Measurements from ENCODE around the gene C12orf50.
"Not testable (repeated sequence)": the region's sequence is repeated elsewhere in the genome, so short reads cannot be mapped to it uniquely, and the experiment has no call there.

The C12orf50 gene

DNA sequence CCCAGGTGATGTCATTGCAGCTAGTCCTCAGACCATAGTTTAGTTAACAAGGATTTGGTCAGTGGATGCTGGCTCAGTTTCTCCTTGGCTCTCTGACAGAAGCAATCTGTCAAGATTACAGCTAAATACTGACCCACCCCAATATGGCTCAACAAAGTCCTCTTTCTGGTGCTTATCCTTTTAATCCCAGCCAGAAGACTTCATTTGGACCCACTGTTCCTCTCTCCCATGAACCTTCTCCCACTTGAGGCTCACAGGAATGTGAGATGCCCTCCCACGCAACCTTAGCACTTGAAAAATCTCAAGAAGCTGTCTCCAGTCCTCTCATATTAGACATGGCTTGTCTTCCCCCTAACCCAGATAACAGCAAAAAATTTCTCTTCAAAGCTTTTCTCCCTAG lies 47.7 kb downstream of the C12orf50 start:
- Histone ChIP-seq H3K27me3 (ENCODE audit: insufficient read depth, low read length) (no peaks in the 10 kb centered on the region), H3F3A (ENCODE audit: insufficient read depth, low read length) (no peaks in the 10 kb centered on the region), H3K9ac (ENCODE audit: low read length) (no peak overlapping the region), H3K9me2 (ENCODE audit: low read depth, low read length) (no peaks in the 10 kb centered on the region), H4K20me1 (ENCODE audit: insufficient read depth, low read length) (no peaks in the 10 kb centered on the region), H3K4me1 (ENCODE audit: insufficient read depth, low read length, severe bottlenecking) (no peaks in the 10 kb centered on the region), H3K36me3 (ENCODE audit: insufficient read depth, low read length) (no peaks in the 10 kb centered on the region), H3K79me2 (ENCODE audit: insufficient read depth, low read length) (no peaks in the 10 kb centered on the region), H3K4me2 (ENCODE audit: low read length) (no peak overlapping the region), H3K9me3 (ENCODE audit: low read length) (no peaks in the 10 kb centered on the region), H3K27ac (ENCODE audit: low read depth, low read length, poor library complexity, severe bottlenecking) (no peak overlapping the region), H3K4me3 (ENCODE audit: low read depth, low read length, poor library complexity, severe bottlenecking) (no peak overlapping the region), H2AFZ (ENCODE audit: low read length) (no peak overlapping the region)
- TF ChIP-seq EZH2 (IDR thresholded peaks at IDR 0.05; ENCODE audit: borderline replicate concordance, low read length): no peak

DNA sequence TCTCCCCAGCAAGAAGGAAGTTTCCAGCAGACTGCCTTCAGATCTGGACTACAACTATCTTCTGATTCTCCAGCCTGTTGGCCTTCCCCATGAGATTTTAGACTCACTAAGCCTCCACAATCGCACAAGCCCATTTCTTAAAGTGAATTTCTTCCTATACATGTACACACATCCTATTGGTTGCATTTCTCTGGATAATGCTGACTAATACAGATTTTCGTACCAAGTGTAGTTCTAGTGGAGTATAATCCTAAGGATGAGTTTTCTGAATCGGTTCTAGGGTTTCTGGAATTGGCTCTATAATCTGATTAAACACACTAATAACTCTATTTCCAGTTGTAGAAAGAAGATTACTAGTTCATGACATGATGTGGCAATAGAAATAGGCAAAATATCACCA lies 53.3 kb downstream of the C12orf50 start:
- H3K4me2 ChIP-seq (ENCODE audit: low read length): no peak overlapping the region
- H3K9me3 ChIP-seq (ENCODE audit: low read length): no peaks in the 10 kb centered on the region
- H3K27ac ChIP-seq (ENCODE audit: low read depth, low read length, poor library complexity, severe bottlenecking): no peak overlapping the region
- H3K9me2 ChIP-seq (ENCODE audit: low read depth, low read length): no peaks in the 10 kb centered on the region
- no peaks in the 10 kb centered on the region for H3F3A ChIP-seq (ENCODE audit: insufficient read depth, low read length)
- H3K36me3 ChIP-seq (ENCODE audit: insufficient read depth, low read length): no peaks in the 10 kb centered on the region
- H3K9ac ChIP-seq (ENCODE audit: low read length): no peak overlapping the region
- H3K79me2 ChIP-seq (ENCODE audit: insufficient read depth, low read length): no peaks in the 10 kb centered on the region
- no peak overlapping the region for H2AFZ ChIP-seq (ENCODE audit: low read length)
- no peak overlapping the region for H3K4me3 ChIP-seq (ENCODE audit: low read depth, low read length, poor library complexity, severe bottlenecking)
- no peaks in the 10 kb centered on the region for H4K20me1 ChIP-seq (ENCODE audit: insufficient read depth, low read length)
- TF ChIP-seq, protein P1, sequence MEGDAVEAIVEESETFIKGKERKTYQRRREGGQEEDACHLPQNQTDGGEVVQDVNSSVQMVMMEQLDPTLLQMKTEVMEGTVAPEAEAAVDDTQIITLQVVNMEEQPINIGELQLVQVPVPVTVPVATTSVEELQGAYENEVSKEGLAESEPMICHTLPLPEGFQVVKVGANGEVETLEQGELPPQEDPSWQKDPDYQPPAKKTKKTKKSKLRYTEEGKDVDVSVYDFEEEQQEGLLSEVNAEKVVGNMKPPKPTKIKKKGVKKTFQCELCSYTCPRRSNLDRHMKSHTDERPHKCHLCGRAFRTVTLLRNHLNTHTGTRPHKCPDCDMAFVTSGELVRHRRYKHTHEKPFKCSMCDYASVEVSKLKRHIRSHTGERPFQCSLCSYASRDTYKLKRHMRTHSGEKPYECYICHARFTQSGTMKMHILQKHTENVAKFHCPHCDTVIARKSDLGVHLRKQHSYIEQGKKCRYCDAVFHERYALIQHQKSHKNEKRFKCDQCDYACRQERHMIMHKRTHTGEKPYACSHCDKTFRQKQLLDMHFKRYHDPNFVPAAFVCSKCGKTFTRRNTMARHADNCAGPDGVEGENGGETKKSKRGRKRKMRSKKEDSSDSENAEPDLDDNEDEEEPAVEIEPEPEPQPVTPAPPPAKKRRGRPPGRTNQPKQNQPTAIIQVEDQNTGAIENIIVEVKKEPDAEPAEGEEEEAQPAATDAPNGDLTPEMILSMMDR (IDR thresholded peaks at IDR 0.05; ENCODE audit: low read length): no peak
- TF ChIP-seq EZH2 (IDR thresholded peaks at IDR 0.05; ENCODE audit: borderline replicate concordance, low read length): no peak
- H3K27me3 ChIP-seq (ENCODE audit: insufficient read depth, low read length): no peaks in the 10 kb centered on the region
- H3K4me1 ChIP-seq (ENCODE audit: insufficient read depth, low read length, severe bottlenecking): no peaks in the 10 kb centered on the region

DNA sequence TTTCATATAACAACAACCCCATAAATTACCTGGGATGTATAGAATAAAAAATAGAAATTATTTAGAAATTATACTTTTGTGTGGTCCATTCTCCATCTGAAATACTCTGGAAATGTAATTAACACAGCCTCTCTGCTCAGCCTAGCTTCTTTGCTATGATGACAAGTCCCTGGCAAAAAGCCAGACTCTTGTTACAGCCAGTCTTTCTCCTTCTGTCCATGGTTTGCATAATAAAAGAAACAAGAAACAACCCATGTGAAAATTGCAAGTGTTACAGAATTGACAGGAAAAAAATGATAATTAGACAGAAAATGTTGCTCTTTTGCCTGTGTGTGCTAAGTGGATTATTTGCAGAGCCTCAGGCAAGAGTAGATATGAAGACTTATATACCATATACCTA lies 61.3 kb downstream of the C12orf50 start:
- H2AFZ ChIP-seq (ENCODE audit: low read length): no peak overlapping the region
- no peak overlapping the region for H3K4me3 ChIP-seq (ENCODE audit: low read depth, low read length, poor library complexity, severe bottlenecking)
- no peaks in the 10 kb centered on the region for H3K36me3 ChIP-seq (ENCODE audit: insufficient read depth, low read length)
- H3K9me2 ChIP-seq (ENCODE audit: low read depth, low read length): no peaks in the 10 kb centered on the region
- H4K20me1 ChIP-seq (ENCODE audit: insufficient read depth, low read length): no peaks in the 10 kb centered on the region
- no peaks in the 10 kb centered on the region for H3K79me2 ChIP-seq (ENCODE audit: insufficient read depth, low read length)
- H3K27me3 ChIP-seq (ENCODE audit: insufficient read depth, low read length): no peaks in the 10 kb centered on the region
- no peaks in the 10 kb centered on the region for H3K4me1 ChIP-seq (ENCODE audit: insufficient read depth, low read length, severe bottlenecking)
- H3F3A ChIP-seq (ENCODE audit: insufficient read depth, low read length): no peaks in the 10 kb centered on the region
- no peak overlapping the region for H3K9ac ChIP-seq (ENCODE audit: low read length)
- TF ChIP-seq EZH2 (IDR thresholded peaks at IDR 0.05; ENCODE audit: borderline replicate concordance, low read length): no peak
- TF ChIP-seq, protein P1 (IDR thresholded peaks at IDR 0.05; ENCODE audit: low read length): no peak
- no peak overlapping the region for H3K4me2 ChIP-seq (ENCODE audit: low read length)
- no peak overlapping the region for H3K27ac ChIP-seq (ENCODE audit: low read depth, low read length, poor library complexity, severe bottlenecking)
- no peaks in the 10 kb centered on the region for H3K9me3 ChIP-seq (ENCODE audit: low read length)

DNA sequence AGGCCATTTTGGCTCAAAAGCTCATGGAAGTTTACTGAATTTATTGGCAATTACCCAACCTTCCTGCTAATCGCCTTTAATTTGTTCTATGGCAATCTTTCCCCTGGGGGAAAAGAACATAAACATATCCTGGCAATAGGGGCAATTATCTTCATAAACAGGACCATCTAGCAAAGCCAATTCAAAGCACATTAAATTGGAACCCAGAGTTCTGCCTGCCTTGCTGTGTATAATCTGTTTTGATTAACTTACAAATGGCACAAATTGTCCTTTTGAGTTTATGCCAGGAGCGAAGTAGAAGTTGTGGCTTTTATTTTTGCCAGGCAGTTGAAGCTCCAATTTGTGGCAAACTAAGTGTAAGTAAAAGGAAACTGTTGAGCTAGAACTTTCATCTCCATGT lies 68.6 kb downstream of the C12orf50 start:
- TF ChIP-seq, protein P1 (IDR thresholded peaks at IDR 0.05; ENCODE audit: low read length): no peak
- TF ChIP-seq EZH2 (IDR thresholded peaks at IDR 0.05; ENCODE audit: borderline replicate concordance, low read length): no peak

DNA sequence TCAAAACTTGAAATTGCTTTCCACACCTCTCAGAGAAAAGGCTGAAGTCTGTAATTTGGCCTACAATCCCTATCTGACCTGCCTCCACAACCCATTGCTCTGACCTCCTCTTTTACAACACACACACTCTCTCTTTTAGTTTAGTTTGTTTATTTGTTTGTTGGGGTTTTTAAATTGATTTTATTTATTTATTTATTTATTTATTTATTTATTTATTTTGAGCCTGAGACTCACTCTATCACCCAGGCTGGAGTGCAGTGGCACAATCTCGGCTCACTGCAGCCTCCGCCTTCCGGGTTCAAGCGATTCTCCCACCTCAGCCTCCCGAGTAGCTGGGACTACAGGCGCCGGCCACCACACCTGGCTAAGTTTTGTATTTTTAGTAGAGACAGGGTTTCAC lies 75.2 kb downstream of the C12orf50 start:
- H3K4me1 ChIP-seq (ENCODE audit: insufficient read depth, low read length, severe bottlenecking); H3K27ac ChIP-seq (ENCODE audit: low read depth, low read length, poor library complexity, severe bottlenecking); H3K79me2 ChIP-seq (ENCODE audit: insufficient read depth, low read length); H3K9ac ChIP-seq (ENCODE audit: low read length); H3K9me2 ChIP-seq (ENCODE audit: low read depth, low read length); H2AFZ ChIP-seq (ENCODE audit: low read length); H3F3A ChIP-seq (ENCODE audit: insufficient read depth, low read length); H3K27me3 ChIP-seq (ENCODE audit: insufficient read depth, low read length); H3K4me3 ChIP-seq (ENCODE audit: low read depth, low read length, poor library complexity, severe bottlenecking); H3K36me3 ChIP-seq (ENCODE audit: insufficient read depth, low read length); H3K9me3 ChIP-seq (ENCODE audit: low read length); H3K4me2 ChIP-seq (ENCODE audit: low read length); H4K20me1 ChIP-seq (ENCODE audit: insufficient read depth, low read length): not testable (repeated sequence)

More for the DNA sequence above, 68.6 kb downstream of the C12orf50 start:
- Histone ChIP-seq H3K9me2 (ENCODE audit: low read depth, low read length) (no peaks in the 10 kb centered on the region), H3K4me2 (ENCODE audit: low read length) (no peak overlapping the region), H3K27ac (ENCODE audit: low read depth, low read length, poor library complexity, severe bottlenecking) (no peak overlapping the region), H3K79me2 (ENCODE audit: insufficient read depth, low read length) (no peaks in the 10 kb centered on the region), H3K27me3 (ENCODE audit: insufficient read depth, low read length) (no peaks in the 10 kb centered on the region), H3K4me3 (ENCODE audit: low read depth, low read length, poor library complexity, severe bottlenecking) (no peak overlapping the region), H4K20me1 (ENCODE audit: insufficient read depth, low read length) (no peaks in the 10 kb centered on the region; the same call in 1 of the 2 replicates), H3K9ac (ENCODE audit: low read length) (no peak overlapping the region), H3K36me3 (ENCODE audit: insufficient read depth, low read length) (no peaks in the 10 kb centered on the region), H2AFZ (ENCODE audit: low read length) (no peak overlapping the region), H3F3A (ENCODE audit: insufficient read depth, low read length) (no peaks in the 10 kb centered on the region), H3K9me3 (ENCODE audit: low read length) (no peaks in the 10 kb centered on the region), H3K4me1 (ENCODE audit: insufficient read depth, low read length, severe bottlenecking) (no peaks in the 10 kb centered on the region)
